GM23338 (cell line): ENCODE results near the gene CCDC150.

Experiments
- CREB1 ChIP-seq: fragments of 250-450 bp; sonication (Bioruptor Pico); IDR thresholded peaks from 2 replicates; pipeline ENCODE4 v1.5.0; 2020; ENCODE audit warnings: low read depth, mild to moderate bottlenecking, moderate library complexity
- EZH2 ChIP-seq: fragments of 200-600 bp; sonication (generic); IDR thresholded peaks from one replicate; pipeline ENCODE4 v1.8.0; 2017; ENCODE audit warnings: antibody characterized with exemption, mild to moderate bottlenecking, low read depth; ENCODE audit not compliant: unreplicated experiment
- EZH2phosphoT487 ChIP-seq: fragments of 200-600 bp; sonication (generic); IDR thresholded peaks from one replicate; pipeline ENCODE4 v1.8.1; 2018; ENCODE audit warnings: antibody characterized with exemption; ENCODE audit not compliant: unreplicated experiment
- POLR2AphosphoS5 ChIP-seq: IDR thresholded peaks from 2 replicates; pipeline ENCODE4 v1.6.1; 2016; ENCODE audit warnings: antibody characterized with exemption, low read depth
- TF ChIP-seq, protein P1 (sequence below), 2 experiments: fragments of 200-600 bp in 1 of 2; sonication (generic) in 1 of 2; conservative IDR thresholded peaks; 2 replicates each; pipeline versions ENCODE4 v1.5.1 to v1.6.1; 2016 to 2017; ENCODE audit warnings: antibody characterized with exemption in 2 of 2, low read depth in 2 of 2, mild to moderate bottlenecking in 2 of 2, moderate library complexity in 1 of 2

- no peak for TF ChIP-seq EZH2
- TF ChIP-seq, protein P1, sequence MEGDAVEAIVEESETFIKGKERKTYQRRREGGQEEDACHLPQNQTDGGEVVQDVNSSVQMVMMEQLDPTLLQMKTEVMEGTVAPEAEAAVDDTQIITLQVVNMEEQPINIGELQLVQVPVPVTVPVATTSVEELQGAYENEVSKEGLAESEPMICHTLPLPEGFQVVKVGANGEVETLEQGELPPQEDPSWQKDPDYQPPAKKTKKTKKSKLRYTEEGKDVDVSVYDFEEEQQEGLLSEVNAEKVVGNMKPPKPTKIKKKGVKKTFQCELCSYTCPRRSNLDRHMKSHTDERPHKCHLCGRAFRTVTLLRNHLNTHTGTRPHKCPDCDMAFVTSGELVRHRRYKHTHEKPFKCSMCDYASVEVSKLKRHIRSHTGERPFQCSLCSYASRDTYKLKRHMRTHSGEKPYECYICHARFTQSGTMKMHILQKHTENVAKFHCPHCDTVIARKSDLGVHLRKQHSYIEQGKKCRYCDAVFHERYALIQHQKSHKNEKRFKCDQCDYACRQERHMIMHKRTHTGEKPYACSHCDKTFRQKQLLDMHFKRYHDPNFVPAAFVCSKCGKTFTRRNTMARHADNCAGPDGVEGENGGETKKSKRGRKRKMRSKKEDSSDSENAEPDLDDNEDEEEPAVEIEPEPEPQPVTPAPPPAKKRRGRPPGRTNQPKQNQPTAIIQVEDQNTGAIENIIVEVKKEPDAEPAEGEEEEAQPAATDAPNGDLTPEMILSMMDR (conservative IDR thresholded peaks at IDR 0.05; ENCODE audit: low read depth in 2 of 2), result no peak
- TF ChIP-seq EZH2phosphoT487, result no peak
- TF ChIP-seq POLR2AphosphoS5, result no peak
- no peak for TF ChIP-seq CREB1 (CRISPR knock-in tag)
Measured at GRCh38 chr2:196697825-196698224, 58.3 kb downstream of the CCDC150 start.
